ENCODE results near the gene ARFIP2. TPM values are rescaled to one million over a fixed set of nuclear protein-coding genes. Genes with fewer than 3 reads are reported as not detected.

ARFIP2 gene
- total RNA-seq, 2 donors from 2014 or later: 56.5 to 56.8 TPM

DNA sequence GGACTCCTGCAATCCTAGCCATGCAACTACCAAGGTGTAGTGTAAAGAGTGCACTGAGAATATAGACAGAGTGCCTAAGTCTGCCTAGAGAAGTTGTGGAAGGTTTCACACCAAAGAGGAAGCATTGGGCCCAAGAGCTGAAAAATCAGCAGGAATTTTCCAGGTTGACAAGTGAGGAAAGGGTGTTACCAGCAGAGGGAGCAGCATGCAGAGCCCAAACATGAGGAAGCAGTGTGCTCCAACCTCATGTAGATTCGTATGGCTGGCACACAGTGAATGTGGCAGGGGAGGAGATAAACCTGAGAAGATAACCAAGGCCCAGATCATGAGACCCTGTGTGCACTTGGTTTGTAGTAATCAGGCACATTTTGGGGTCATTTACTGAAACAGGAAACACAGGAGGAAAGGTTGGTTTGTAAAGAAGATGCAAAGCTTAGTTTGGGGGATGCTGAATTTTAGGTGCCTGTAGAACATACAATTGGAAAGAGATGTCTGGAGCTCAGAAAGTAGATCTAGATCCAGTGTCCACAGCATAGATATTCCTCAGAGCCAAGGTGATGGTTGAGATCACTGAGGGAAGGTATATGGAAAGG, 42.1 kb downstream of the ARFIP2 start:
- Mint-ChIP-seq H3K27ac (no peak overlapping the region), H3K4me3 (no peak overlapping the region), H3K4me1 (peaks cover 3% of the 10 kb centered on the region), H3K36me3 (ENCODE audit: low read depth) (no peaks in the 10 kb centered on the region), H3K9me3 (no peaks in the 10 kb centered on the region), H3K27me3 (ENCODE audit: insufficient read depth) (no peaks in the 10 kb centered on the region)
- Histone ChIP-seq H3K27ac (ENCODE audit: low read depth, low read length) (no peak overlapping the region), H3K36me3 (ENCODE audit: control insufficient read depth, insufficient read depth, low read length) (no peaks in the 10 kb centered on the region), H3K4me3 (ENCODE audit: low read length) (no peak overlapping the region), H3K27me3 (ENCODE audit: control insufficient read depth, insufficient read depth, low read length, poor library complexity, severe bottlenecking) (no peaks in the 10 kb centered on the region), H3K4me1 (ENCODE audit: control insufficient read depth, insufficient read depth, low read length) (peaks cover 21% of the 10 kb centered on the region), H3K9ac (ENCODE audit: extremely low read depth, low read length, poor library complexity, severe bottlenecking) (no peak overlapping the region), H3K9me3 (ENCODE audit: control insufficient read depth, low read length) (no peaks in the 10 kb centered on the region)
- 40 to 51% methylated on average over 1 of the region's 1 CpG for WGBS, 2 experiments (ENCODE audit: insufficient coverage in 1 of 2, insufficient read length in 1 of 2)
- TF ChIP-seq, protein P1, sequence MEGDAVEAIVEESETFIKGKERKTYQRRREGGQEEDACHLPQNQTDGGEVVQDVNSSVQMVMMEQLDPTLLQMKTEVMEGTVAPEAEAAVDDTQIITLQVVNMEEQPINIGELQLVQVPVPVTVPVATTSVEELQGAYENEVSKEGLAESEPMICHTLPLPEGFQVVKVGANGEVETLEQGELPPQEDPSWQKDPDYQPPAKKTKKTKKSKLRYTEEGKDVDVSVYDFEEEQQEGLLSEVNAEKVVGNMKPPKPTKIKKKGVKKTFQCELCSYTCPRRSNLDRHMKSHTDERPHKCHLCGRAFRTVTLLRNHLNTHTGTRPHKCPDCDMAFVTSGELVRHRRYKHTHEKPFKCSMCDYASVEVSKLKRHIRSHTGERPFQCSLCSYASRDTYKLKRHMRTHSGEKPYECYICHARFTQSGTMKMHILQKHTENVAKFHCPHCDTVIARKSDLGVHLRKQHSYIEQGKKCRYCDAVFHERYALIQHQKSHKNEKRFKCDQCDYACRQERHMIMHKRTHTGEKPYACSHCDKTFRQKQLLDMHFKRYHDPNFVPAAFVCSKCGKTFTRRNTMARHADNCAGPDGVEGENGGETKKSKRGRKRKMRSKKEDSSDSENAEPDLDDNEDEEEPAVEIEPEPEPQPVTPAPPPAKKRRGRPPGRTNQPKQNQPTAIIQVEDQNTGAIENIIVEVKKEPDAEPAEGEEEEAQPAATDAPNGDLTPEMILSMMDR (conservative IDR thresholded peaks at IDR 0.05): peak; percentile 87
- peak; percentile 86 for DNase-seq

DNA sequence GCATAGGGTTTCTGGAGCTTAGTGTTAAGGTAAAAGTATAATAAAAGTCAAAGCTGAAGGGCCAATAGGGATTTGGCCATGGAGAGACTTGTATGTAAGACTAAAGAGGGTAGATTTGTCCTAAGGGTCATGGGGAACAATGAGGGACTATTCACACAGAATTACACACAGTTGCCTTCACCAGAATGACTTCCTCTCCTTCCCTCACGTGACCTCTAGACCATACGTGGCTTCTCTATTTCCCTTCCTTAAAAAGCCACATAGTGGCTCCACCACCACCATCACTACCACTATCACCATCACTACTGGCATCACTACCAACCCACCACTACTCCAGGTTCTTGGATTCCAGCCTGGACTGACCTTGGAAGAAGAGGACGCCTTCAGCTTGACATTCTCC, 43.1 kb downstream of the ARFIP2 start:
- TF ChIP-seq, protein P1 (conservative IDR thresholded peaks at IDR 0.05): no peak
- H3K4me3 ChIP-seq (ENCODE audit: low read length): no peak overlapping the region
- no peak for DNase-seq
- Mint-ChIP-seq H3K9me3 (no peaks in the 10 kb centered on the region), H3K27ac (no peak overlapping the region), H3K4me1 (peaks cover 11% of the 10 kb centered on the region), H3K36me3 (ENCODE audit: low read depth) (no peaks in the 10 kb centered on the region), H3K27me3 (ENCODE audit: insufficient read depth) (no peaks in the 10 kb centered on the region), H3K4me3 (no peak overlapping the region)
- no peak overlapping the region for H3K27ac ChIP-seq (ENCODE audit: low read depth, low read length)
- no peaks in the 10 kb centered on the region for H3K36me3 ChIP-seq (ENCODE audit: control insufficient read depth, insufficient read depth, low read length)
- 94 to 100% methylated on average over 2 to 3 of the region's 3 CpGs for WGBS, 2 experiments (ENCODE audit: insufficient coverage in 1 of 2, insufficient read length in 1 of 2)
- no peaks in the 10 kb centered on the region for H3K9me3 ChIP-seq (ENCODE audit: control insufficient read depth, low read length)
- H3K27me3 ChIP-seq (ENCODE audit: control insufficient read depth, insufficient read depth, low read length, poor library complexity, severe bottlenecking): no peaks in the 10 kb centered on the region
- no peak overlapping the region for H3K9ac ChIP-seq (ENCODE audit: extremely low read depth, low read length, poor library complexity, severe bottlenecking)
- peaks cover 21% of the 10 kb centered on the region for H3K4me1 ChIP-seq (ENCODE audit: control insufficient read depth, insufficient read depth, low read length)

GRCh38 chr11:6437423-6437822, 43.7 kb downstream of the ARFIP2 start:
- Mint-ChIP-seq H3K36me3 (ENCODE audit: low read depth) (no peaks in the 10 kb centered on the region), H3K27me3 (ENCODE audit: insufficient read depth) (no peaks in the 10 kb centered on the region), H3K27ac (no peak overlapping the region), H3K9me3 (no peaks in the 10 kb centered on the region), H3K4me3 (no peak overlapping the region), H3K4me1 (peaks cover 13% of the 10 kb centered on the region)
- Histone ChIP-seq H3K36me3 (ENCODE audit: control insufficient read depth, insufficient read depth, low read length) (no peaks in the 10 kb centered on the region), H3K4me3 (ENCODE audit: low read length) (no peak overlapping the region), H3K27me3 (ENCODE audit: control insufficient read depth, insufficient read depth, low read length, poor library complexity, severe bottlenecking) (no peaks in the 10 kb centered on the region), H3K9ac (ENCODE audit: extremely low read depth, low read length, poor library complexity, severe bottlenecking) (no peak overlapping the region), H3K27ac (ENCODE audit: low read depth, low read length) (no peak overlapping the region), H3K9me3 (ENCODE audit: control insufficient read depth, low read length) (no peaks in the 10 kb centered on the region), H3K4me1 (ENCODE audit: control insufficient read depth, insufficient read depth, low read length) (peaks cover 21% of the 10 kb centered on the region)
- WGBS, 2 experiments (ENCODE audit: insufficient coverage in 1 of 2, insufficient read length in 1 of 2): 88 to 94% methylated on average over 10 to 12 of the region's 12 CpGs
- TF ChIP-seq, protein P1 (conservative IDR thresholded peaks at IDR 0.05): no peak
- DNase-seq: no peak

Measured in endodermal cell (in vitro differentiated cells).